ENCODE data around the gene HIGD2A. TPM values are rescaled to one million over a fixed set of nuclear protein-coding genes. Genes with fewer than 3 reads are reported as not detected.

The HIGD2A gene
- total and polyA plus RNA-seq, 10 of the 15 experiments (the other 5 are each of a cell fraction or from before 2014, with no cell fraction given): 152 to 348 (median 194) TPM

DNA sequence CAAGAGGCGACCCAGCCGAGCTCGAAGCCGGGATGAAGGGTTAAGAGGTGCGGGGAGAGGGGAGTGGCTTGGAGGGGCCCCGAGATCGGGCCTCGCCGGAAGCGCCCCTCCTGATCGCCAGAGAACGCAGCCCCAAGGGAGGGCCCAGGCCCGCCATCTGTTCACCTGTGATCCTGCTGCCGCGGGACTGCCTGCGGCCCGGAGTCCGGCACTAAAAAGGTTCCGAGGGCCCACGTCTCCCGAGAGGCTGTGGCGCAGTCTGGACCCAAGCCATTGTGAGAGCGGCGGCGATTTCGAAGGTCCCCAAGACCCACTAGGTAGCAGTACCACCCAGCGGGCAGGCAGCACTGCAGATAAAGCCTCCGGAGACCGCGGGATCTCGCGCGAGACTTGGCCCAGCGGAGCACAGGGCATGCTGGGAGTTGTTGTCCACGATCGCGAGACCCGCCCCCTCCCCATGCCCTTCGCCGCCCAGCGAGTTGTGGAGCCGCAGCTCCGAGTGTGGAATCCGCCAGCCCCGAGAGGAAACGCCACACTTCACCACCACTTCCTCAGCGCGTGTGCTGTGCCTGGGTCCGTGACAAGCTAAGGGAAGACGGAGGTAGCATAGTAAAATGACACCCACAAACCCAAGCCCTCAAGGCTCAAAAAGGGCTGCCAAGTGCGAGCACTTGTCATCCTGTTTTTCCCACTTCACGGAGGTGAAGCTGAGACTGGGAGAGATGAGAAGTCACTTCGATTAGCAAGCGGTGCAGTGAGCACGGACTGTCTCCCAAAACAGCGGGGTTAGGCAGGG lies 26.9 kb upstream of the HIGD2A start, which contains the start of gene KIAA1191 (continued):
- no peak for TF ChIP-seq ZNF384 (IDR thresholded peaks at IDR 0.05; ENCODE audit: borderline replicate concordance, low read depth, low read length)
- TF ChIP-seq, protein P1, sequence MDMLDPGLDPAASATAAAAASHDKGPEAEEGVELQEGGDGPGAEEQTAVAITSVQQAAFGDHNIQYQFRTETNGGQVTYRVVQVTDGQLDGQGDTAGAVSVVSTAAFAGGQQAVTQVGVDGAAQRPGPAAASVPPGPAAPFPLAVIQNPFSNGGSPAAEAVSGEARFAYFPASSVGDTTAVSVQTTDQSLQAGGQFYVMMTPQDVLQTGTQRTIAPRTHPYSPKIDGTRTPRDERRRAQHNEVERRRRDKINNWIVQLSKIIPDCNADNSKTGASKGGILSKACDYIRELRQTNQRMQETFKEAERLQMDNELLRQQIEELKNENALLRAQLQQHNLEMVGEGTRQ (IDR thresholded peaks at IDR 0.05; ENCODE audit: borderline replicate concordance, low read depth, low read length): no peak
- TF ChIP-seq SMAD5 (IDR thresholded peaks at IDR 0.05; ENCODE audit: low read depth): peak; percentile 90
- TF ChIP-seq RB1 (IDR thresholded peaks at IDR 0.05; ENCODE audit: borderline replicate concordance): peak; percentile 73; the same call in 1 of the 2 replicates
- no peak; the same call in 1 of the 2 replicates for TF ChIP-seq ZNF207 (IDR thresholded peaks at IDR 0.05; ENCODE audit: borderline replicate concordance)
- TF ChIP-seq MEF2A (IDR thresholded peaks at IDR 0.05; ENCODE audit: insufficient read depth, low read depth, low read length): peak; percentile 42; the same call in 1 of the 2 replicates
- TF ChIP-seq, protein P2, sequence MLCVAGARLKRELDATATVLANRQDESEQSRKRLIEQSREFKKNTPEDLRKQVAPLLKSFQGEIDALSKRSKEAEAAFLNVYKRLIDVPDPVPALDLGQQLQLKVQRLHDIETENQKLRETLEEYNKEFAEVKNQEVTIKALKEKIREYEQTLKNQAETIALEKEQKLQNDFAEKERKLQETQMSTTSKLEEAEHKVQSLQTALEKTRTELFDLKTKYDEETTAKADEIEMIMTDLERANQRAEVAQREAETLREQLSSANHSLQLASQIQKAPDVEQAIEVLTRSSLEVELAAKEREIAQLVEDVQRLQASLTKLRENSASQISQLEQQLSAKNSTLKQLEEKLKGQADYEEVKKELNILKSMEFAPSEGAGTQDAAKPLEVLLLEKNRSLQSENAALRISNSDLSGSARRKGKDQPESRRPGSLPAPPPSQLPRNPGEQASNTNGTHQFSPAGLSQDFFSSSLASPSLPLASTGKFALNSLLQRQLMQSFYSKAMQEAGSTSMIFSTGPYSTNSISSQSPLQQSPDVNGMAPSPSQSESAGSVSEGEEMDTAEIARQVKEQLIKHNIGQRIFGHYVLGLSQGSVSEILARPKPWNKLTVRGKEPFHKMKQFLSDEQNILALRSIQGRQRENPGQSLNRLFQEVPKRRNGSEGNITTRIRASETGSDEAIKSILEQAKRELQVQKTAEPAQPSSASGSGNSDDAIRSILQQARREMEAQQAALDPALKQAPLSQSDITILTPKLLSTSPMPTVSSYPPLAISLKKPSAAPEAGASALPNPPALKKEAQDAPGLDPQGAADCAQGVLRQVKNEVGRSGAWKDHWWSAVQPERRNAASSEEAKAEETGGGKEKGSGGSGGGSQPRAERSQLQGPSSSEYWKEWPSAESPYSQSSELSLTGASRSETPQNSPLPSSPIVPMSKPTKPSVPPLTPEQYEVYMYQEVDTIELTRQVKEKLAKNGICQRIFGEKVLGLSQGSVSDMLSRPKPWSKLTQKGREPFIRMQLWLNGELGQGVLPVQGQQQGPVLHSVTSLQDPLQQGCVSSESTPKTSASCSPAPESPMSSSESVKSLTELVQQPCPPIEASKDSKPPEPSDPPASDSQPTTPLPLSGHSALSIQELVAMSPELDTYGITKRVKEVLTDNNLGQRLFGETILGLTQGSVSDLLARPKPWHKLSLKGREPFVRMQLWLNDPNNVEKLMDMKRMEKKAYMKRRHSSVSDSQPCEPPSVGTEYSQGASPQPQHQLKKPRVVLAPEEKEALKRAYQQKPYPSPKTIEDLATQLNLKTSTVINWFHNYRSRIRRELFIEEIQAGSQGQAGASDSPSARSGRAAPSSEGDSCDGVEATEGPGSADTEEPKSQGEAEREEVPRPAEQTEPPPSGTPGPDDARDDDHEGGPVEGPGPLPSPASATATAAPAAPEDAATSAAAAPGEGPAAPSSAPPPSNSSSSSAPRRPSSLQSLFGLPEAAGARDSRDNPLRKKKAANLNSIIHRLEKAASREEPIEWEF (IDR thresholded peaks at IDR 0.05; ENCODE audit: insufficient replicate concordance, low read depth, low read length): no peak
- TF ChIP-seq MYB (IDR thresholded peaks at IDR 0.05; ENCODE audit: borderline replicate concordance, low read depth, low read length): no peak
- TF ChIP-seq, protein P3, sequence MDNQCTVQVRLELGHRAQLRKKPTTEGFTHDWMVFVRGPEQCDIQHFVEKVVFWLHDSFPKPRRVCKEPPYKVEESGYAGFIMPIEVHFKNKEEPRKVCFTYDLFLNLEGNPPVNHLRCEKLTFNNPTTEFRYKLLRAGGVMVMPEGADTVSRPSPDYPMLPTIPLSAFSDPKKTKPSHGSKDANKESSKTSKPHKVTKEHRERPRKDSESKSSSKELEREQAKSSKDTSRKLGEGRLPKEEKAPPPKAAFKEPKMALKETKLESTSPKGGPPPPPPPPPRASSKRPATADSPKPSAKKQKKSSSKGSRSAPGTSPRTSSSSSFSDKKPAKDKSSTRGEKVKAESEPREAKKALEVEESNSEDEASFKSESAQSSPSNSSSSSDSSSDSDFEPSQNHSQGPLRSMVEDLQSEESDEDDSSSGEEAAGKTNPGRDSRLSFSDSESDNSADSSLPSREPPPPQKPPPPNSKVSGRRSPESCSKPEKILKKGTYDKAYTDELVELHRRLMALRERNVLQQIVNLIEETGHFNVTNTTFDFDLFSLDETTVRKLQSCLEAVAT (IDR thresholded peaks at IDR 0.05): peak; percentile 98
- TF ChIP-seq ATF7 (IDR thresholded peaks at IDR 0.05; ENCODE audit: low read depth): no peak
- TF ChIP-seq, protein P4, sequence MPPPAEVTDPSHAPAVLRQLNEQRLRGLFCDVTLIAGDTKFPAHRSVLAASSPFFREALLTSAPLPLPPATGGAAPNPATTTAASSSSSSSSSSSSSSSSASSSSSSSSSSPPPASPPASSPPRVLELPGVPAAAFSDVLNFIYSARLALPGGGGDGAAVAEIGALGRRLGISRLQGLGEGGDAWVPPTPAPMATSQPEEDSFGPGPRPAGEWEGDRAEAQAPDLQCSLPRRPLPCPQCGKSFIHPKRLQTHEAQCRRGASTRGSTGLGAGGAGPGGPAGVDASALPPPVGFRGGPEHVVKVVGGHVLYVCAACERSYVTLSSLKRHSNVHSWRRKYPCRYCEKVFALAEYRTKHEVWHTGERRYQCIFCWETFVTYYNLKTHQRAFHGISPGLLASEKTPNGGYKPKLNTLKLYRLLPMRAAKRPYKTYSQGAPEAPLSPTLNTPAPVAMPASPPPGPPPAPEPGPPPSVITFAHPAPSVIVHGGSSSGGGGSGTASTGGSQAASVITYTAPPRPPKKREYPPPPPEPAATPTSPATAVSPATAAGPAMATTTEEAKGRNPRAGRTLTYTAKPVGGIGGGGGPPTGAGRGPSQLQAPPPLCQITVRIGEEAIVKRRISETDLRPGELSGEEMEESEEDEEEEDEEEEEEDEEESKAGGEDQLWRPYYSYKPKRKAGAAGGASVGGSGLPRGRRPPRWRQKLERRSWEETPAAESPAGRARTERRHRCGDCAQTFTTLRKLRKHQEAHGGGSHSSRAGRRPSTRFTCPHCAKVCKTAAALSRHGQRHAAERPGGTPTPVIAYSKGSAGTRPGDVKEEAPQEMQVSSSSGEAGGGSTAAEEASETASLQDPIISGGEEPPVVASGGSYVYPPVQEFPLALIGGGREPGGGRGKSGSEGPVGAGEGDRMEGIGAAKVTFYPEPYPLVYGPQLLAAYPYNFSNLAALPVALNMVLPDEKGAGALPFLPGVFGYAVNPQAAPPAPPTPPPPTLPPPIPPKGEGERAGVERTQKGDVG (CRISPR knock-in tag; IDR thresholded peaks at IDR 0.05): no peak
- TF ChIP-seq ZNF622 (IDR thresholded peaks at IDR 0.05): no peak
- TF ChIP-seq, protein P5, sequence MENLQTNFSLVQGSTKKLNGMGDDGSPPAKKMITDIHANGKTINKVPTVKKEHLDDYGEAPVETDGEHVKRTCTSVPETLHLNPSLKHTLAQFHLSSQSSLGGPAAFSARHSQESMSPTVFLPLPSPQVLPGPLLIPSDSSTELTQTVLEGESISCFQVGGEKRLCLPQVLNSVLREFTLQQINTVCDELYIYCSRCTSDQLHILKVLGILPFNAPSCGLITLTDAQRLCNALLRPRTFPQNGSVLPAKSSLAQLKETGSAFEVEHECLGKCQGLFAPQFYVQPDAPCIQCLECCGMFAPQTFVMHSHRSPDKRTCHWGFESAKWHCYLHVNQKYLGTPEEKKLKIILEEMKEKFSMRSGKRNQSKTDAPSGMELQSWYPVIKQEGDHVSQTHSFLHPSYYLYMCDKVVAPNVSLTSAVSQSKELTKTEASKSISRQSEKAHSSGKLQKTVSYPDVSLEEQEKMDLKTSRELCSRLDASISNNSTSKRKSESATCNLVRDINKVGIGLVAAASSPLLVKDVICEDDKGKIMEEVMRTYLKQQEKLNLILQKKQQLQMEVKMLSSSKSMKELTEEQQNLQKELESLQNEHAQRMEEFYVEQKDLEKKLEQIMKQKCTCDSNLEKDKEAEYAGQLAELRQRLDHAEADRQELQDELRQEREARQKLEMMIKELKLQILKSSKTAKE (IDR thresholded peaks at IDR 0.05; ENCODE audit: low read depth, poor library complexity, severe bottlenecking): no peak
- no peak for TF ChIP-seq JUND (IDR thresholded peaks at IDR 0.05; ENCODE audit: low read depth, low read length)
- TF ChIP-seq GATAD2B (conservative IDR thresholded peaks at IDR 0.05; ENCODE audit: low read depth): 0 out of 2 replicates have a peak, but pooled peaks have one; percentile 17
